GM10248 (cell line): ENCODE results near the gene PWWP2B.

Experiments used
- CTCF ChIA-PET: fragments of 300-600 bp; sonication (Branson Sonifier 250); formaldehyde crosslinking; extraction: SDS; loops from one replicate; lab custom pipeline; 2021; ENCODE audit warnings: antibody characterized with exemption; lab: Yijun Ruan, JAX
- POLR2A ChIA-PET: fragments of 350-650 bp; sonication (Branson Sonifier 250); formaldehyde crosslinking; extraction: SDS; loops from one replicate; lab custom pipeline; 2020; ENCODE audit warnings: antibody characterized with exemption; lab: Yijun Ruan, JAX
- DNase-seq: peaks from one replicate; pipeline ENCODE4 v3.0.0; 2012; ENCODE audit errors: extremely low spot score
- TF ChIP-seq, protein P1 (sequence below): IDR thresholded peaks from 2 replicates; pipeline ENCODE4 v1.5.1; 2012; ENCODE audit warnings: mild to moderate bottlenecking, low read depth; ENCODE audit errors: extremely low read depth, missing control alignments, control extremely low read depth

Gene PWWP2B

GRCh38 chr10:132420469-132420980, 23.5 kb downstream of the PWWP2B start:
- no peak for DNase-seq
- TF ChIP-seq, protein P1, sequence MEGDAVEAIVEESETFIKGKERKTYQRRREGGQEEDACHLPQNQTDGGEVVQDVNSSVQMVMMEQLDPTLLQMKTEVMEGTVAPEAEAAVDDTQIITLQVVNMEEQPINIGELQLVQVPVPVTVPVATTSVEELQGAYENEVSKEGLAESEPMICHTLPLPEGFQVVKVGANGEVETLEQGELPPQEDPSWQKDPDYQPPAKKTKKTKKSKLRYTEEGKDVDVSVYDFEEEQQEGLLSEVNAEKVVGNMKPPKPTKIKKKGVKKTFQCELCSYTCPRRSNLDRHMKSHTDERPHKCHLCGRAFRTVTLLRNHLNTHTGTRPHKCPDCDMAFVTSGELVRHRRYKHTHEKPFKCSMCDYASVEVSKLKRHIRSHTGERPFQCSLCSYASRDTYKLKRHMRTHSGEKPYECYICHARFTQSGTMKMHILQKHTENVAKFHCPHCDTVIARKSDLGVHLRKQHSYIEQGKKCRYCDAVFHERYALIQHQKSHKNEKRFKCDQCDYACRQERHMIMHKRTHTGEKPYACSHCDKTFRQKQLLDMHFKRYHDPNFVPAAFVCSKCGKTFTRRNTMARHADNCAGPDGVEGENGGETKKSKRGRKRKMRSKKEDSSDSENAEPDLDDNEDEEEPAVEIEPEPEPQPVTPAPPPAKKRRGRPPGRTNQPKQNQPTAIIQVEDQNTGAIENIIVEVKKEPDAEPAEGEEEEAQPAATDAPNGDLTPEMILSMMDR: no peak
- POLR2A ChIA-PET: no interaction called here
- CTCF ChIA-PET: interaction anchor here (1.7 kb wide), 1 partner anchor 8 kb away, joined by 4 read pairs; no protein-coding TSS in a partner anchor

GRCh38 chr10:132420981-132421846, 24.2 kb downstream of the PWWP2B start:
- ChIA-PET CTCF (interaction anchor here (1.7 kb wide), 1 partner anchor 9 kb away, joined by 4 read pairs; no protein-coding TSS in a partner anchor), POLR2A (no interaction called here)
- TF ChIP-seq, protein P1: no peak
- no peak for DNase-seq

DNA sequence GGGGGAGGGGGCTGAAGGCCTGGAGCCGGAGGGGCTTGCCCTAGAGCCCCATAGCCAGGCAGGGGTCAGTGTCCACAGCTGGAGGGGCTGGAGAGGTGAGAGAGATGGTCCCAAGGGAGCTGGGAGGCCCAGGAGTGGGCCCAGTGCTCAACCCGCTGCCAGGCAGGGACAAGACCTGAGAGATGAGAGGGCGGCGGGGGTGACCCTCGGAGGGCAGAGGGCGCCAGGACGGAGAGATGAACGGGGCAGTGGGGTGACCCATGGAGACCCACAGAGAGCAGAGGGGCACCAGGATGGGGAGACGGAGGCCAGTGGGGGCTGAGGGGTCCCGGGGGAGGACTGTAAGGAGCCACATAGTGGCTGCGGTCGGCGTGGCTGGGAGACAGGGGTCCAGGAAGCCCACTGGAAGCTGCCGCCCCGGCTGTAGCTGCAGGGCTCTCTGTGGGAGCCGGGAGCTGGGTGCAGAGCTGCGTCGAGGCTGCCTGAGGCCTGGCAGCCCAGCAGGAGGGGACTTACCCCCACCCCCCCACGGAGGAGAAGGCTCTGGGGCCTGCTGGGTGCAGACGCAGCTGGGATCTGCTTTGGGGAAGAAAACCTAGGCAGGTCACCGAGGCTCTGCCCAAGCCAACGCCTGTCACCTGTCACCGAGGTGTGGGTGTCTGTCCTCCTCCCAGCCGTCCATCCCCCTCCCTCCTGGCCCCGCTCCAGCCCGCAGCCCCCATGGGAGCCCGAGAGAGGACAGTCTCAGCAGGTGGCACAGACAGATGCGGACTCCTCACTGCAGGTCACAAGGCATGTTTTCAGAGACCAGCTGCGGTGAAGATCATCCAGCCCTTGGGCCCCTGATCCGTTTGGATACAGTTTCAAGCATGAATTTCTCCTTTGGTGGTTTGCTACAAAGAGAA, 25.1 kb downstream of the PWWP2B start:
- ChIA-PET CTCF (no interaction called here), POLR2A (no interaction called here)
- DNase-seq: no peak
- TF ChIP-seq, protein P1: no peak

GRCh38 chr10:132422903-132423825, 26.2 kb downstream of the PWWP2B start:
- TF ChIP-seq, protein P1: no peak
- DNase-seq: no peak
- ChIA-PET CTCF (no interaction called here), POLR2A (no interaction called here)

- no peak for DNase-seq
- POLR2A ChIA-PET: no interaction called here
- TF ChIP-seq, protein P1: no peak
- CTCF ChIA-PET: interaction anchor here (1.0 kb wide), 1 partner anchor 14 kb away, joined by 4 read pairs; no protein-coding TSS in a partner anchor
Observed at GRCh38 chr10:132423966-132424861, 27.2 kb downstream of the PWWP2B start.
